PFSK-1 (cell line): ENCODE measurements around the gene IKZF5.

Experiments used
- FOXP2 ChIP-seq: optimal IDR thresholded peaks from 2 replicates; pipeline ENCODE3; 2011; ENCODE audit warnings: borderline replicate concordance, control low read depth, inconsistent platforms; ENCODE audit not compliant: insufficient read depth; ENCODE audit errors: extremely low read length, extremely low read depth
- POLR2AphosphoS5 ChIP-seq: IDR thresholded peaks from 2 replicates; pipeline ENCODE4 v1.6.1; 2012; ENCODE audit warnings: low read depth, mild to moderate bottlenecking, control low read depth, low read length, moderate library complexity
- REST ChIP-seq, 2 experiments: IDR thresholded peaks; 2 replicates each; pipeline versions ENCODE4 v1.6.1 to v1.8.0; 2011 to 2012; ENCODE audit warnings: low read depth in 2 of 2, low read length in 2 of 2, control low read depth in 1 of 2, inconsistent platforms in 1 of 2, mild to moderate bottlenecking in 1 of 2, moderate library complexity in 1 of 2; ENCODE audit not compliant: insufficient read depth in 1 of 2
- SIN3A ChIP-seq: IDR thresholded peaks from 2 replicates; pipeline ENCODE4 v1.6.1; 2012; ENCODE audit warnings: mild to moderate bottlenecking, low read length, moderate library complexity, borderline replicate concordance; ENCODE audit not compliant: insufficient read depth
- TAF1 ChIP-seq: IDR thresholded peaks from 2 replicates; pipeline ENCODE4 v1.6.1; 2012; ENCODE audit warnings: low read length, control low read depth, borderline replicate concordance; ENCODE audit not compliant: insufficient read depth

Gene IKZF5

GRCh38 chr10:122988501-122988900, 20.1 kb downstream of the IKZF5 start:
- TF ChIP-seq SIN3A (no peak), POLR2AphosphoS5 (no peak), REST (IDR thresholded peaks at IDR 0.05; ENCODE audit: insufficient read depth in 1 of 2, low read depth in 2 of 2, low read length in 2 of 2) (no peak), TAF1 (no peak), FOXP2 (no peak)

DNA sequence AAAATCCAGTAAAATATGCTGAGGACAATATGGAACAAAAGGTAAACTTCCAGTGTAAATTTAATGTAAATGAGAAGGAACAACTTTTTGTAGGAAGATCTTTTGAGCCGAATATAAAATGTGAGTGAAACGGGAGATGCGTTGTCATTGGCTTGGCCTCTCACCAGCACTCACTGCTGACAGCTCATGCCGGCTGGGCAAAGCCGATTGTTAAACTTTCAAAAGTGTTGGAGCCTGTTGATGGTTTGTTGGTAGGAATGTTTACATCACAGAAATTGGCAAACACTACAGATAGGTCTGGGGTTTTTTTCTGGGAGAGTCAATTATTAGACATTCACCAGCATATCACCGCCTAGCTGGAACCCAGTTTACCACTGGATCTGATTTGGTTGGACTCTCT, 22.3 kb downstream of the IKZF5 start:
- TF ChIP-seq FOXP2 (no peak), TAF1 (no peak), SIN3A (no peak), REST (IDR thresholded peaks at IDR 0.05; ENCODE audit: insufficient read depth in 1 of 2, low read depth in 2 of 2, low read length in 2 of 2) (no peak), POLR2AphosphoS5 (no peak)

DNA sequence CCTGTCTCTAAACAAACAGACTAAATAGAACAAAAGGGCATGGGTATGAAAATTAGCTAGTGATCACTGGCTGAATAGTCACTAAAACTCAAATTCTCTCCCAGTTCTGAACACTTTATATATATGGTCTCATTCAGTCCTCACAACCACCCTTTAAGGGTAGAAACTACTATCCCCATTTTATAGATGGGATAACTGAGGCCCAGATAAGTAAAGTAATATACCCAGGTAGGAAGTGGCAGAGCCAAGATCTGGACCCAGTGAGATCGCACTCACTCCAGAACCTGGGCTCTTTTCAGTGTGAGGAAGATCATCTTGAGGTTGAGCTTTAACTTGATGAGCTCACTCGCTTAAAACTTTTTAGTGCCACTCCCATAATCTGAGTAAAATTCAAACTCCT, 23.9 kb downstream of the IKZF5 start:
- TF ChIP-seq FOXP2 = no peak
- no peak for TF ChIP-seq TAF1

- TF ChIP-seq FOXP2 (no peak), REST (IDR thresholded peaks at IDR 0.05; ENCODE audit: insufficient read depth in 1 of 2, low read depth in 2 of 2, low read length in 2 of 2) (no peak), SIN3A (no peak), POLR2AphosphoS5 (no peak), TAF1 (no peak)
These were observed 24.7 kb downstream of the IKZF5 start for GRCh38 chr10:122983898-122984297.

GRCh38 chr10:122981066-122981464, 27.5 kb downstream of the IKZF5 start:
- no peak for TF ChIP-seq REST (IDR thresholded peaks at IDR 0.05; ENCODE audit: insufficient read depth in 1 of 2, low read depth in 2 of 2, low read length in 2 of 2)
- no peak for TF ChIP-seq SIN3A
- TF ChIP-seq FOXP2 = no peak
- no peak for TF ChIP-seq POLR2AphosphoS5
- TF ChIP-seq TAF1 = no peak
